ENCODE data around the gene C18orf63. TPM values are rescaled to one million over a fixed set of nuclear protein-coding genes. Genes with fewer than 3 reads are reported as not detected.

C18orf63 gene
- total and polyA plus RNA-seq, 2 donors (not counting 3 experiments of a cell fraction or from before 2014, with no cell fraction given) = not detected

- no peak overlapping the region for H3K4me3 ChIP-seq (replicated peaks in 1 of 3; ENCODE audit: insufficient read depth in 1 of 3, low read depth in 1 of 3, low read length in 3 of 3)
- H4K20me1 ChIP-seq (replicated peaks; ENCODE audit: control insufficient read depth, extremely low read depth, insufficient read depth, low read length) = no peaks in the 10 kb centered on the region
- H3K79me2 ChIP-seq (ENCODE audit: control insufficient read depth, insufficient read depth, low read length) = no peaks in the 10 kb centered on the region
- no peak for FAIRE-seq
- no peak overlapping the region for H3K9ac ChIP-seq (replicated peaks; ENCODE audit: extremely low read depth, insufficient read depth, low read length)
- H3K4me1 ChIP-seq (ENCODE audit: control insufficient read depth, extremely low read depth, insufficient read depth, low read length) = no peaks in the 10 kb centered on the region
- no peak for DNase-seq (ENCODE audit: low read depth, low spot score)
- ChIA-PET POLR2A (no interaction called here), CTCF (no interaction called here)
- no peaks in the 10 kb centered on the region for H3K36me3 ChIP-seq (ENCODE audit: control insufficient read depth in 2 of 2, extremely low read depth in 1 of 2, insufficient read depth in 2 of 2, low read length in 2 of 2)
- no peak overlapping the region for H3K4me2 ChIP-seq (ENCODE audit: insufficient read depth, low read length)
- H3K27me3 ChIP-seq (ENCODE audit: control insufficient read depth in 2 of 2, insufficient read depth in 2 of 2, low read length in 2 of 2) = no peaks in the 10 kb centered on the region
- no peaks in the 10 kb centered on the region for H3K9me1 ChIP-seq (replicated peaks; ENCODE audit: control insufficient read depth, extremely low read depth, insufficient read depth, low read length)
- intact Hi-C loops (cut with micrococcal nuclease) = no loop called here
- H2AFZ ChIP-seq (ENCODE audit: low read depth, low read length) = no peak overlapping the region
- no TSS peak for BruUV-seq (replicated peaks)
- H3K9me3 ChIP-seq (replicated peaks; ENCODE audit: control insufficient read depth, insufficient read depth, low read length) = no peaks in the 10 kb centered on the region
- dilution Hi-C loops (cut with MboI; ENCODE audit: extremely low pct_ligation_motif_present, low sequenced_read_pairs) = no loop called here
- no peak overlapping the region for H3K27ac ChIP-seq (ENCODE audit: insufficient read depth, low read depth, low read length)
- TF ChIP-seq MYC (IDR thresholded peaks at IDR 0.05; ENCODE audit: low read depth, low read length) (no peak), POLR2A (IDR thresholded peaks at IDR 0.05; ENCODE audit: low read depth, low read length) (no peak), GATA2 (IDR thresholded peaks at IDR 0.05; ENCODE audit: insufficient read depth, insufficient read length, low read depth, low read length) (no peak), FOS (IDR thresholded peaks at IDR 0.05; ENCODE audit: borderline replicate concordance, insufficient read depth, low read length) (no peak), JUN (IDR thresholded peaks at IDR 0.05; ENCODE audit: borderline replicate concordance, insufficient read depth, insufficient read length, low read depth) (no peak), EZH2 (IDR thresholded peaks at IDR 0.05; ENCODE audit: borderline replicate concordance, low read depth, low read length, severe bottlenecking) (no peak), CTCF (IDR thresholded peaks at IDR 0.05; ENCODE audit: extremely low read depth in 1 of 2, insufficient read depth in 1 of 2, low read depth in 1 of 2, low read length in 2 of 2) (no peak), POLR2AphosphoS5 (IDR thresholded peaks at IDR 0.05; ENCODE audit: insufficient read depth, low read depth, low read length) (no peak)
Measured at GRCh38 chr18:74316257-74317170, 875 bp downstream of the C18orf63 start.

Data from endothelial cell of umbilical vein (primary cell).